Cardiac fibroblast (primary cell): ENCODE measurements around the gene BRSK2.

ENCODE experiments used
- DNase-seq, 2 donors: peaks; one replicate each; pipeline versions ENCODE4 v3.0.0 to v3.0.0-alpha.2; 2010; ENCODE audit warnings: low read depth in 2 of 2
- H3K4me3 ChIP-seq, 2 donors: replicated peaks in 1 of 2; 1 replicate in 1 of 2; 2 replicates in 1 of 2; pipeline ENCODE4 v1.5.1; 2011; ENCODE audit warnings: low read depth in 2 of 2, low read length in 2 of 2, mild to moderate bottlenecking in 2 of 2, moderate library complexity in 1 of 2
- CTCF ChIP-seq: IDR thresholded peaks from one replicate; pipeline ENCODE4 v1.5.1; 2011; ENCODE audit warnings: low read depth, mild to moderate bottlenecking, low read length, inconsistent platforms

BRSK2 gene

GRCh38 chr11:1481861-1482441 lies 92.2 kb downstream of the BRSK2 start:
- TF ChIP-seq CTCF: no peak
- no peak for DNase-seq
- no peak overlapping the region for H3K4me3 ChIP-seq

GRCh38 chr11:1482581-1483444 lies 93.1 kb downstream of the BRSK2 start:
- no peak for TF ChIP-seq CTCF
- no peak for DNase-seq
- no peak overlapping the region for H3K4me3 ChIP-seq

- no peak for DNase-seq
- TF ChIP-seq CTCF: no peak
These were observed 93.8 kb downstream of the BRSK2 start for GRCh38 chr11:1483445-1483961.

GRCh38 chr11:1484061-1484671 lies 94.4 kb downstream of the BRSK2 start:
- DNase-seq: no peak
- H3K4me3 ChIP-seq: no peak overlapping the region

More at GRCh38 chr11:1483445-1483961, 93.8 kb downstream of the BRSK2 start:
- no peak overlapping the region for H3K4me3 ChIP-seq

GRCh38 chr11:1484695-1485503 lies 95.2 kb downstream of the BRSK2 start:
- H3K4me3 ChIP-seq: no peak overlapping the region
- TF ChIP-seq CTCF: no peak
- no peak for DNase-seq

More at GRCh38 chr11:1484061-1484671, 94.4 kb downstream of the BRSK2 start:
- TF ChIP-seq CTCF: no peak

- no peak overlapping the region for H3K4me3 ChIP-seq
- DNase-seq: no peak
- TF ChIP-seq CTCF: no peak
These were observed 95.8 kb downstream of the BRSK2 start for GRCh38 chr11:1485504-1485885.
